Activated naive CD8-positive, alpha-beta T cell (primary cell): Measurements from ENCODE around the gene RPS5.
"Not testable (repeated sequence)": the region's sequence is repeated elsewhere in the genome, so short reads cannot be mapped to it uniquely, and the experiment has no call there.

Experiments used
- H3K27ac Mint-ChIP-seq: one replicate; pipeline ENCODE4 v1.8.0; 2021; ENCODE audit warnings: mixed read lengths
- H3K27me3 Mint-ChIP-seq: one replicate; pipeline ENCODE4 v1.8.0; 2021; ENCODE audit warnings: mixed read lengths
- H3K36me3 Mint-ChIP-seq: one replicate; pipeline ENCODE4 v1.8.0; 2021; ENCODE audit warnings: mixed read lengths
- H3K4me1 Mint-ChIP-seq: one replicate; pipeline ENCODE4 v1.8.0; 2021; ENCODE audit warnings: low read depth, mixed read lengths
- H3K4me3 Mint-ChIP-seq: one replicate; pipeline ENCODE4 v1.8.0; 2021; ENCODE audit warnings: mild to moderate bottlenecking, mixed read lengths
- H3K9me3 Mint-ChIP-seq: one replicate; pipeline ENCODE4 v1.8.0; 2021; ENCODE audit warnings: low read depth, mixed read lengths

RPS5 gene

DNA sequence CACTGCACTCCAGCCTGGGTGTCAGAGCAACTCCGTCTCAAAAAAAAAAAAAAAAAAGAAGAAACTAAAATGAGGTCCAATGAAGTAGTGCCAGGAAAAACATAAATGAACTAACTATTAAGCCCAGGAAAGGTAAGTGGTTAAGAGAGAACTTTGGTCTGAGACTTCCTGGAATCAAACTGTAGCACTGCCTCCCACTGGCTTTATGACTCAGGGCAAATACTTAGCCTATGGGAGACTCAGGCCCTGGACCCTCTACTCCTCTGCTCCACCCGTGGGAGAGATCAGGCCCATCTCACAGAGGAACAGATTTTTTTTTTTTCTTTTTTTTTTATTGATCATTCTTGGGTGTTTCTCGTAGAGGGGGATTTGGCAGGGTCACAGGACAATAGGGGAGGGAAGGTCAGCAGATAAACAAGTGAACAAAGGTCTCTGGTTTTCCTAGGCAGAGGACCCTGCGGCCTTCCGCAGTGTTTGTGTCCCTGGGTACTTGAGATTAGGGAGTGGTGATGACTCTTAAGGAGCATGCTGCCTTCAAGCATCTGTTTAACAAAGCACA, 16.9 kb downstream of the RPS5 start:
- H3K4me1 Mint-ChIP-seq, result peaks cover 30% of the 10 kb centered on the region
- not testable (repeated sequence) for H3K4me3 Mint-ChIP-seq, H3K27me3 Mint-ChIP-seq, H3K27ac Mint-ChIP-seq, H3K36me3 Mint-ChIP-seq, H3K9me3 Mint-ChIP-seq

DNA sequence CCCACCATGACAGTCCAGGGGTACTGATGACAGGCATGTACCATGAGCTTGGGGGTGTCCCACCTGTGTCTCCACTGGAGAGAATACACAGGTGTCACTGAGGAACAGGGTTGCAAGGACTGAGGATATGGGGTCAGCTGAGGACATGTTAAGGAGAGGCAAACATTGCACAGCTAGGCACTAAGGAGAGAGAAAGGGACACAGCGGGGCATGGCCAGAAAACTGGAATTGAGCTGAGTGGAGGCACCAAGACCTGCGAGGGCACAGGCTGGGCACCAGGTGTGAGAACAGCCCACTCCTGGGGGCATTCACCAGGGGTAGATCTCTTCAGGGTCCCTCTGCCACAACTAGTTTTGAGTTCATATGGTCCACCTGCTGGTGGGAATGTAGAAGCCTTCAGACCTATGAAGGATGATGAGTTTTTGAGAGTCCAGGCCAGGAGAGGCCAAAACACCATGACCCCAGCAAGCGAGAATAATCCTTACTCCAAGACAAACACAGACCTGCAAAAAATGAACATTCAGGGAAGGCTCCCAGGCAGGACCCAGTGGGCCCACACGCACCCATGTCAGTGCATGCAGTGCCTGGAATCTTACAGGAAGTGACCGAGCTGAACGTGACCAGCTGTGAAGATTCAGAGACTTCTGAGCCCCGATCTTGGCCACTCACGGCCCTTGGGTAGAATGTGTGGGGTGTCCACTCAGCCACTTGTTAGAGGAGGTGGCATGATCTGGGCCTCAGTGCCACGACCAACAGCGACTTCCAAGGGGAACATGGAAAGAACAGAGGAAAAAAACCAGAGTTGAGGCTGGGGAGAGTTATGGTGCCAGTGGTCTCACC, 20.0 kb downstream of the RPS5 start:
- Mint-ChIP-seq H3K36me3 (no peaks in the 10 kb centered on the region), H3K9me3 (no peaks in the 10 kb centered on the region), H3K27me3 (no peaks in the 10 kb centered on the region), H3K4me1 (peaks cover 31% of the 10 kb centered on the region), H3K27ac (peak overlapping the region; percentile 86), H3K4me3 (peak overlapping the region; percentile 95)

DNA sequence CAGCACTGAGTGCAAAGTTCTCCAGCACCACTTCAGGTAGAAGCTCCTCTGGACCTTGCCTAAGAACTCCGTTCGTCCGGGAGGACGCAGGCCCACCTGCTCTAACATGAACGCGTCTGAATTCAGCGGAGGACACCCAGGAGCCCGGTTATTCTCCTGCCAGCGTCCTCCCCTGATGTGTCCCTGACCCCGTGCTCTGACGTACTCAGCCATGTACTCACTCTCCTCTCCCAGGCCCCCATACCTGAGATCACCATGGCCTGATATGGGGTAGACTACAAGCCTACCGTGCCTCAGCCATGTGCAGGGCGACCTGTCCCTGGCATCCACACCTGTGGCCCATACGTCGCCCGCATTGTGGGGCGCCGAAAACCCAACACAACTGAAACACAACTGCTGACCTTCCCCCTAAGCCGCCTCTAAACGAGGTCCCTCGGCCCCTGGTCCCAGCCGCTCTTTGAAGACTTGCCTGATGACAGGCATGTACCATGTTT, 20.6 kb downstream of the RPS5 start:
- peaks cover 31% of the 10 kb centered on the region for H3K4me1 Mint-ChIP-seq
- peak overlapping the region; percentile 95 for H3K4me3 Mint-ChIP-seq
- H3K9me3 Mint-ChIP-seq, result no peaks in the 10 kb centered on the region
- H3K27me3 Mint-ChIP-seq, result no peaks in the 10 kb centered on the region
- peak overlapping the region; percentile 86 for H3K27ac Mint-ChIP-seq
- no peaks in the 10 kb centered on the region for H3K36me3 Mint-ChIP-seq

DNA sequence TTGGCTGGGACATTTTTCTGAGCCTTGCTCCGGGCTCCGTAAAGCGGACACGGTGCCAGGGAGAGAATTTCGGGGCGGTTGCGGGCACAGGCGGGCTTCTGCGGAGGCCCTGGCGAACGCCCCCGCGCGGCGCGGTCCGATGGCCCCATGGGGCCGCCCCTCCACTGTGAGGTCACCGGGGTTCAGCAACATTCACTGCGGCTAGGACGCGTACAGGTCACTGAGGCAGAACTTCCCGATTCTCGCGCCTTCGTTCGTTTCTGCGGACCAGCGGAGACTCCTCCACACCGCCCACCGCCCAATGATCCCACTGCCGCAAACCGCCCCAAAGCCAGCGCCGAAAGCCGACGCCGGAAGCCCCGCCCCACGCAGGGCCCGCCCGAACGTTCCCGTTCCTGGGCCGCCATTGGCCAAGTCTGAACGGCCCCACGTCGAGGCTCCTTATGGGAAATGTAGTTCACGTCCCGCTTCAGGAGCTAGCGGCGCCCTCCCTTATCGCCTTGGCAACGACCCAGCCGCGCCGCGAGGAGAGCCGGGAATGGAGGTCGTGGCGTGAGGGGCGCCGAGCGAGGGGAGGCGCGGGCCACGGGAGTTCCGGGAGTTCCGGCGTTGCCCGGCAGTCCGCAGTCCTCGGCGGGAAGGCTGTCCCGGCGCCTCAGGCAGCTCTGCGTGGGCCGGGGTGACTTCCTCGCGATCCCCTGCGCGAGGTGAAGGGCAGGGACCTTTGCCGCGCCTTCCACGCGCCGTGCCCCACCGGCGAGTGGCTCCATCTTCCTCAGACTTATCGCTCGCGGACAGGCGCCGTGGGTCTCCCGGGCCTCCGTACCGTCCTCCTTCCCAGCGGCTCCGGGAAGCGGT, 21.3 kb downstream of the RPS5 start, which contains the start of gene ZNF584:
Gene ZNF584, plus strand, starts transcription at position 498 of the 858 bp plus-strand sequence. CDS start 499 bp downstream, outside the sequence.
- peaks cover 2% of the 10 kb centered on the region for H3K36me3 Mint-ChIP-seq
- H3K27ac Mint-ChIP-seq, result peak within 1 kb of the TSS; percentile 86
- peaks cover 32% of the 10 kb centered on the region for H3K4me1 Mint-ChIP-seq
- peak within 1 kb of the TSS; percentile 95 for H3K4me3 Mint-ChIP-seq
- H3K27me3 Mint-ChIP-seq, result no peaks in the 10 kb centered on the region
- no peaks in the 10 kb centered on the region for H3K9me3 Mint-ChIP-seq

DNA sequence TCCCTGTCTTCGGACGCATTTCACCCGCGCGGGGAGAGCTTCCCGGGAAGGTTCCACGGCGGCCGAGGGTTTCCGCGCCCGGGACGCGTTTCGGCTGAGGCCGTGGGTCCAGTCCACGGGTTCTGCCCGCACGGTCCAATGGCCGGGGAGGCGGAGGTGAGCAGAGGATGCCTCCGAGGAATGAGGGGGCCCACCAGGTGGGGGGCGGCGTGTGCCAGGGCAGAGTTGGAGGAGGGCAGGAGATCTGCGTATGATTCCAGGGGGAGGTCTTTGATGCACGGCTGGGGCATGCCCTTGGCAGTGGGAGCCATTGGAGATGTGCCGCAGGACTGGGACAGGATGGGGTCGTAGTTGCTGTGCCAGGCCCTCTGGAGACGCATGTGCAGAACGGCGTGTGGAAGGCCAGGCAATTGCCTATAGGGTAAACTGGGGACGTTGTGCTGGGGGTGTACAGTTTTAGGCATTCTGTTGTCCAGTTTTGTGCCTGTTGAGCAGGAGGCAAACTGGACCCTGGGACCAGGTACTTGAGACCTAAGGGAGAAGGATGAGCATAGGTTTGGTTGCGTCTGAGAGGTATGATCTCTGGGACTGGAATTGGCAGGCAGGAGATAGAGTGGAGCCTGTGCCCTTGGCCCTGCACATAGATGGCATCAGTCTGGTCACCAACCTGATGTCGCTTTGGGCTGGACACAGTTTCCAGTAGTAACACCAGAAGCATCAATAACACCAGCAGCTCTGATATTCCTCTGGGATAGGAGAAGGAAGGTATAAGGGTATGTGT, 22.1 kb downstream of the RPS5 start:
- Mint-ChIP-seq H3K9me3 (no peaks in the 10 kb centered on the region), H3K4me1 (peaks cover 30% of the 10 kb centered on the region), H3K27ac (peak overlapping the region; percentile 75), H3K36me3 (peaks cover 2% of the 10 kb centered on the region), H3K4me3 (peak overlapping the region; percentile 95), H3K27me3 (no peaks in the 10 kb centered on the region)

DNA sequence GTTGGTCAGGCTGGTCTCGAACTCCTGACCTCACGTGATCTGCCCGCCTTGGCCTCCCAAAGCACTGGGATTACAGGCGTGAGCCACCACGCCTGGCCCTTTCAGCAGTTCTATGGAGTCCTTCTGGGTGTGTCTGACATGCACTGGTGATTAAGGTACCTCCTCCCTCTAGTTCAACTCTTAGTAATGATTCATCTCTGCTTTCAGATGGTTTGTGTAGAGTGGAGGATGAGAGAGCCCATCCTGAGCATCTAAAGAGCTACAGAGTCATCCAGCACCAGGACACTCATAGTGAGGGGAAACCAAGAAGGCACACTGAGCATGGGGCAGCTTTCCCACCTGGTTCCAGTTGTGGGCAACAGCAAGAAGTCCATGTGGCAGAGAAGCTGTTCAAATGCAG, 29.5 kb downstream of the RPS5 start:
- H3K27ac Mint-ChIP-seq, result no peak overlapping the region

DNA sequence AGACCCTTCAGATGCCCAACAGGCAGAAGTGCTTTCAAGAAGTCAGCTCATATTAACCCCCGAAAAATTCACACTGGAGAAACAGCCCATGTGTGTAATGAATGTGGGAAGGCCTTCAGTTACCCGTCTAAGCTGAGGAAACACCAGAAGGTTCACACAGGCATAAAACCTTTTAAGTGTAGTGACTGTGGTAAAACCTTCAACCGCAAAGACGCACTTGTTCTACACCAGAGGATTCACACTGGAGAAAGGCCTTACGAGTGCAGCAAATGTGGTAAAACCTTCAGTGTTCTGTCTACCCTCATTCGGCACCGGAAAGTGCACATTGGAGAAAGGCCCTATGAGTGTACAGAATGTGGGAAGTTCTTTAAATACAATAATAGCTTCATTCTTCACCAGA, 30.0 kb downstream of the RPS5 start:
- H3K36me3 Mint-ChIP-seq, result peaks cover 29% of the 10 kb centered on the region
- no peak overlapping the region for H3K27ac Mint-ChIP-seq
- H3K4me1 Mint-ChIP-seq, result peaks cover 2% of the 10 kb centered on the region
- no peaks in the 10 kb centered on the region for H3K27me3 Mint-ChIP-seq
- no peak overlapping the region for H3K4me3 Mint-ChIP-seq
- H3K9me3 Mint-ChIP-seq, result no peaks in the 10 kb centered on the region

More for the DNA sequence above, 29.5 kb downstream of the RPS5 start:
- Mint-ChIP-seq H3K4me1 (peaks cover 2% of the 10 kb centered on the region), H3K36me3 (peaks cover 28% of the 10 kb centered on the region), H3K27me3 (no peaks in the 10 kb centered on the region), H3K4me3 (no peak overlapping the region), H3K9me3 (no peaks in the 10 kb centered on the region)

DNA sequence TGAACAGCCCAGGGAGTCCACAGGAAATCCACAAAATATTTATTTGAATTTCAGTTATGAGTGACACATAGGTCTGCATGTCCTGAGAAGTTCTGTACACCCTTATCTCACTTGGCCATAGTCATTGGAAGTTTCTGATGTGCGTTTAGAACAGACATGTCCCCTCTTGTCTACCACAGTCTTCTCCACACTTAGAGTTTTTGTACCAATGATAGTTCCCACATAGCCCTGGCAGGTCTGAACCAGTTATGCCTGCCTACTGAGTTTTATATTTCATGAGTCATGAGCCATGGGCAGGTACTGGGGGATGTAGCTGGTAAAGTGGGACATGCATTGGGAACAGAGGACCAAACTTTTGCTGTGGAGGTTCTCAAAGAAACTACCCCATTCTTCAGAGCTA, 41.5 kb downstream of the RPS5 start:
- no peaks in the 10 kb centered on the region for H3K4me1 Mint-ChIP-seq

DNA sequence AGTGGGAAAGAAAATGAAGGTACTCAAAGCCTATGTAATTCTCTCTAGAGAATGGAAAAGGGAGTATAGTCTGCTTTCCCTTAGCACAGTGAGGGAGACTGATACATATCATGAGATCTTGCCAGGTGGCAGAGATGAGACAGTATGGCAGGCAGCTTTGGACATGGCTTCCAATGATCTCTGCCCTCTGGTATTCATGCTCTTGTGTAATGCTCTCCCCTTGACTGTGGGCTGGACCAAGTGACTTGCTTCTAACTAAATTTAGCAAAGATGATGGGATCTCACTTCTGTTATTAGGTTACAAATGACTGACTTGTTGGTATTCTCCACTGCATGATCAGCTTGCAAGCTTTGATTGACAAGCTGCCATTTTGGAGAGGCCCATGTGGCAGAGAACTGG, 42.7 kb downstream of the RPS5 start:
- Mint-ChIP-seq H3K9me3 (peaks cover 16% of the 10 kb centered on the region), H3K27me3 (no peaks in the 10 kb centered on the region), H3K27ac (no peak overlapping the region), H3K4me1 (no peaks in the 10 kb centered on the region), H3K36me3 (peaks cover 41% of the 10 kb centered on the region), H3K4me3 (no peak overlapping the region)

More for the DNA sequence above, 41.5 kb downstream of the RPS5 start:
- no peak overlapping the region for H3K27ac Mint-ChIP-seq
- peaks cover 34% of the 10 kb centered on the region for H3K36me3 Mint-ChIP-seq
- no peak overlapping the region for H3K4me3 Mint-ChIP-seq
- peaks cover 13% of the 10 kb centered on the region for H3K9me3 Mint-ChIP-seq
- no peaks in the 10 kb centered on the region for H3K27me3 Mint-ChIP-seq

DNA sequence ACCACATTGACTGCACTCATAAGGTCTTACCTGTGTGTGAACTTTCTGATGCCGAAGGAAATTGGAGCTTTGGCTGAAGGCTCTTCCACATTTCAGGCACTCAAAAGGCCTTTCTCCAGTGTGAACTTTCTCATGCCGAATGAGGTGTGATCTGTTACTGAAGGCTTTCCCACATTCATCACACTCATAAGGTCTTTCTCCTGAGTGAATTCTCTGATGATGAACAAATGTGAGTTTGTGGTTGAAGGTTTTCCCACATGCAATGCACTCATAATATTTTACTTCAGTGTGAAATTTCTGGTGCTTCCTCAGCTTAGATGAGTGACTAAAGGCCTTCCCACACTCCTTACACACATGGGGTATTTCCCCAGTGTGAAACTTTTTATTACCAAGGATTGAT, 47.1 kb downstream of the RPS5 start:
- Mint-ChIP-seq H3K4me1 (peaks cover 12% of the 10 kb centered on the region), H3K27ac (no peak overlapping the region), H3K36me3 (peaks cover 66% of the 10 kb centered on the region), H3K9me3 (peaks cover 38% of the 10 kb centered on the region), H3K4me3 (no peak overlapping the region), H3K27me3 (no peaks in the 10 kb centered on the region)

DNA sequence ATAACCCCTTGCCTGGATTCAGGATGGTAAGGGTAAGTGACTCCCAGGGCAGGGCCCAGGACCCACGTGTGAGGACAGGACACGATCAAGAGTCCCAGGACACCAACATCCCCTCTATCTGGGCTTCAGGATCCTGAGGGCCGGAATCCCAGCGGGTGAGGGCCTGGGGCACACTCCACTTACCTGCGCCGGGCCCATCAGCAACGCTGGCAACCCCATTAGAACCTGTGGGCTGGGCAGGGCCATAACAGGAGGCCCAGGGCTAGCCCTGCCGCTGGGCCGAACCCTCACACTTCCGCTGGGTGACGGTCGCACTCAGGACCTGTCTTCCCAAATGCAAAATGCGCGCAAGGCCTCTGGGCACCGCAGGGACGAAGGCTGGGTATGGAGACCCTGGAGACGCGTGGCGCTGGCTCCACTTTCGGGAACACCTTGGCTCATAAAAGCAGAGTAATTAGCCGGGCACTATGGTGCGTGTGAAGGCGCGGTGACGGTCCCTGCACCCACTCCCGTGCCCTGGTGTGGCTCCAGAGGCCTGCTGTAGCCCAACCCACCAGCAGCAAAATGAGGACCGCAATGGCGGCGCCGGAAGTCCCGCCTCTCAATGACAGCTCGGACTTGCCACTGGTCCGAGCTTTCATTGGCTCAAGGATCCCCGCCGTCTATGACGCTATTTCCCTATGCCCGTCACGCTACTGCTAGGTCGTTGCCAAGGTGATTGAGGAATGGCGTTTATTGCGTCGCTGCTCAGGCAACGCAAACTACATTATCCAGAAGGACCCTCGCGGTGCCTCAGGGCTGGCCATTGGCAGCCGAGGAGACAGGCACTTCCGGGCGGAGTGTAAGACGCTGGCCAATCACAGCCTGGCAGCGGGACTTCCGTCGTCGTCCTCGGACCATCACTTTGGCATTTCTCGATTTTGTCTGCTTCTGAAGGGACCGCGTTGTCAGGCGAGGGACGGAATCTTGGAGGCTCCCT, 52.8 kb downstream of the RPS5 start, which contains the start of gene ZNF132:
Gene ZNF132, minus strand, starts transcription at position 578 of the 979 bp plus-strand sequence. Its CDS starts 332 bp downstream, at position 246.
- Mint-ChIP-seq H3K27ac (peak within 1 kb of the TSS; percentile 95), H3K9me3 (peaks cover 25% of the 10 kb centered on the region), H3K4me1 (peaks cover 29% of the 10 kb centered on the region), H3K4me3 (peak within 1 kb of the TSS; percentile 96), H3K36me3 (peaks cover 37% of the 10 kb centered on the region), H3K27me3 (no peaks in the 10 kb centered on the region)

DNA sequence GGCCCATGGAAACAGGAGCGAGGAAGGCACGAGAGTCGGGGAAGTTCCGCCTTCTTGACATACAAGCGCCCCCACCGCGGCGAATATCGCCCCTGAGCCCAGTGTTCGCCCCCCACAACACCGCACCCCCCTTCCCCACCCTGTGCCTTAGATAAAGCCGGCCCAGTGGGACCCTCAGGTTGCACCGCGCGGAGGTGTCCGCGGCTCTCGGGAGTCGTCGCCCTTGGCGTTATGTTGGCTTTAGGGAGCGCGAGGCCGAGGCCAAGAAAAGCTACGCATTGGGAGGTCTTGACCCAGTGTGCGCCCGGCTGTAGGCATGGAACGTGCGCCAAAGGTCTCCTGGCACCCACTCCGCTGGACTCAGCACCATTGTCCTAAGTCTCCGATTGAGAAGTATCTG, 53.5 kb downstream of the RPS5 start:
- H3K27me3 Mint-ChIP-seq, result no peaks in the 10 kb centered on the region
- peaks cover 30% of the 10 kb centered on the region for H3K36me3 Mint-ChIP-seq
- peaks cover 29% of the 10 kb centered on the region for H3K4me1 Mint-ChIP-seq
- peak overlapping the region; percentile 95 for H3K27ac Mint-ChIP-seq
- peak overlapping the region; percentile 96 for H3K4me3 Mint-ChIP-seq
- peaks cover 24% of the 10 kb centered on the region for H3K9me3 Mint-ChIP-seq

DNA sequence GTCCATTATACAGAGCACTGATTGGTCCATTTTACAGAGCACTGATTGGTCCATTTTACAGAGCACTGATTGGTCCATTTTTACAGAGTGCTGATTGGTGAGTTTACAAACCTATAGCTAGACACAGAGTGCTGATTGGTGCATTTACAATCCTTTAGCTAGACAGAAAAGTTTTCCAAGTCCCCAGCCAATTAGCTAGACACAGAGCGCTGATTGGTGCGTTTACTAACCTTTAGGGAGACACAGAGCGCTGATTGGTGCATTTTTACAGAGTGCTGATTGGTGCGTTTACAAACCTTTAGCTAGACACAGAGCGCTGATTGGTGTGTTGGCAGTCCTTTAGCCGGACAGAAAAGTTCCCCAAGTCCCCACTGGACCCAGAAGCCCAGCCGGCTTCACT, 55.9 kb downstream of the RPS5 start:
- H3K4me1 Mint-ChIP-seq, result peaks cover 24% of the 10 kb centered on the region
- H3K27me3 Mint-ChIP-seq, H3K27ac Mint-ChIP-seq, H3K9me3 Mint-ChIP-seq, H3K36me3 Mint-ChIP-seq, H3K4me3 Mint-ChIP-seq: not testable (repeated sequence)
